Natural killer cell (primary cell): ENCODE results near the gene AKAP13. TPM values are rescaled to one million over a fixed set of nuclear protein-coding genes. Genes with fewer than 3 reads are reported as not detected.

ENCODE experiments used
- ATAC-seq, 3 donors: fragments of 150-1000 bp in 2 of 3; fragments of 200-7000 bp in 1 of 3; cut with Tn5 transposase; 1 replicate in 1 of 3; 2 replicates in 2 of 3; pipeline ENCODE4 v1.10.0; 2021; ENCODE audit warnings: mild to moderate bottlenecking in 2 of 3, moderate library complexity in 2 of 3
- DNase-seq, 2 donors: peaks; one replicate each; pipeline versions ENCODE4 v3.0.0 to v3.0.0-alpha.2; 2013 to 2021; ENCODE audit warnings: mixed read lengths in 1 of 2
- H3K27ac ChIP-seq: one replicate; pipeline ENCODE4 v1.5.1; 2013; ENCODE audit warnings: mild to moderate bottlenecking, low read length
- H3K27me3 ChIP-seq: one replicate; pipeline ENCODE4 v1.6.1; 2013; ENCODE audit warnings: low read length; ENCODE audit not compliant: control insufficient read depth, insufficient read depth
- H3K36me3 ChIP-seq: one replicate; pipeline ENCODE4 v1.6.1; 2013; ENCODE audit warnings: low read length; ENCODE audit not compliant: control insufficient read depth, insufficient read depth
- H3K4me1 ChIP-seq: one replicate; pipeline ENCODE4 v1.6.1; 2013; ENCODE audit warnings: low read length; ENCODE audit not compliant: control insufficient read depth, insufficient read depth
- H3K4me3 ChIP-seq: one replicate; pipeline ENCODE4 v1.5.1; 2013; ENCODE audit warnings: low read length
- H3K9me3 ChIP-seq: one replicate; pipeline ENCODE4 v1.6.1; 2013; ENCODE audit warnings: low read length; ENCODE audit not compliant: control insufficient read depth, insufficient read depth
- H3K27ac Mint-ChIP-seq, 2 donors: one replicate each; pipeline ENCODE4 v1.8.0; 2022; ENCODE audit warnings: mild to moderate bottlenecking in 2 of 2, mixed read lengths in 2 of 2, moderate library complexity in 1 of 2
- H3K27me3 Mint-ChIP-seq, 2 donors: one replicate each; pipeline ENCODE4 v1.8.0; 2022; ENCODE audit warnings: low read depth in 2 of 2, mixed read lengths in 2 of 2
- H3K36me3 Mint-ChIP-seq: one replicate; pipeline ENCODE4 v1.8.0; 2022; ENCODE audit warnings: mixed read lengths
- H3K4me1 Mint-ChIP-seq, 2 donors: one replicate each; pipeline ENCODE4 v1.8.0; 2022; ENCODE audit warnings: mixed read lengths in 2 of 2
- H3K4me3 Mint-ChIP-seq: one replicate; pipeline ENCODE4 v1.8.0; 2022; ENCODE audit warnings: mild to moderate bottlenecking, moderate library complexity, mixed read lengths
- H3K9me3 Mint-ChIP-seq, 2 donors: one replicate each; pipeline ENCODE4 v1.8.0; 2022; ENCODE audit warnings: mixed read lengths in 2 of 2
- WGBS: methylation state at CpG from one replicate; pipeline ENCODE4 v1.1.7; 2013; ENCODE audit warnings: missing lambda C conversion rate; ENCODE audit not compliant: insufficient coverage; 5-methylcytosine and 5-hydroxymethylcytosine counted together
- intact Hi-C: fragments of 100-400 bp; cut with micrococcal nuclease; formaldehyde crosslinking; loops from one replicate; pipeline ENCODE4 v1.14.2; 2022
- total RNA-seq, 4 donors: library from RNA; stranded (reverse); fragments of 120-200 nt in 1 of 4; gene quantifications; one replicate each; pipeline versions ENCODE4 v1.2.3 to v1.2.4, GENCODE V29; 2013 to 2022
- TF ChIP-seq, protein P1 (sequence below): fragments of 200-600 bp; IDR thresholded peaks from one replicate; pipeline ENCODE4 v1.8.0; 2022; ENCODE audit warnings: antibody characterized with exemption

AKAP13 gene
- total RNA-seq, 3 donors from 2014 or later (not counting 1 experiment from before 2014, with no cell fraction given) = 573 to 661 (median 647) TPM

DNA sequence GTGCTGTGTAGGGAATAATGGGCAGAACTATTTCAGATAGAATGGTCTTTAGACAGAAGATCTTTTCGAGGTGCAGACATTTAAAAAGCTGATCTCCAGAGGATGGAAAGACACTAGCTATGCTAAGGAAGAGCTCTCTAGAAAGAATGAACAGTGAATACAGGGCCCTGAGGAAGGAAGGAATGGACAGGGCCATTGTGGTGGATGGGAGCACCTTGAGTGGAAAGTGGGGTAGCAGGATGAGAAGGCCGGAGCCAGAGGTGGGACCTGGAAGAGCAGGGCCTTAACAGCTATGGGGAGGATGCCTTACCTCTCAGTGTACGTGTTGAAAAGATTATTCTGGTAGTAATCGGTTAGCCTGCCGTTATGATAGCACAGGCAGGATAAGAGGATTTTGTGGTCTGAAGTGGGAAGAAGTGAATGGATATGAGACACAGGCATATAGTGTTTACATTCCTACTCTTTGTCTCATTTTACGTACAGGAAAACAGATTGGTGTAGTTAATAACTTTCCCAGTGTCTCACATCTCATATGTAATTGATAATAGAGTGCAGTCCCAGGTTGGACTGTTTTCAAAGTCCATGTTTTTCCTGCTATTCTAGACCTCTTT lies 241.9 kb downstream of the AKAP13 start:
- no peaks in the 10 kb centered on the region for H3K27me3 Mint-ChIP-seq

DNA sequence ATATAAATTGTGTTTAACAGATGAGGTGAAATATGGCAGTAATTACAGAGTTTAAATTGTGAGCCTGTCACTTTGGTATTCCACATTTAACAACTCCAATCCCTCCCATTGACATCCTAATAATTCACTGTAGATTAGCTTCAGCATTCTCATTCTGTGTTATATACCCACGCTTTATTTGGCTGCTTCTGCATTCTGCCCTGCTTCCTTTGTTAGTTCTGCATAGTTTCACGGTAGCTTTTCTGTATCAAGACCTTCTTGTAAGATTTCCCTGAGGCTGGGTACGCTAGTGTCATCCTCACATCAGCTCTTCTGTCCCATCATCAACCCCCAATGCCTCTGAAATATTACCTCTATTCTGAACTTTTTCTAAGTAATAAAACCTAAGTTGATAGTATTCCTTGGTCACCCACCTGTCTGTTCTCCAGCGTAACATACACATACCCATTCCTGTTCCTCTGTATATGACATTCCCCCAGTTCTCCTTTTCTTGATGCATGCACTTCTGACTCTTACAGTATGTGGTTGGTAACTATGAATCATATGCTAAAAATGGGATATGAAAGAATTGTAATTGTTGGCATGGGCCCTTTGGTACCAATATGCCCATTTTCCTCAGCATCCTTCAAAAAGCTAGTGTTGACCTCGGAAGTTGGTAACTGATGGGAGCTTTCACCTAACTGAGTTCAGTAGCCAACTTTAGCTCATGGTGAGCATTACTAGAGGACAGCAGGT lies 243.1 kb downstream of the AKAP13 start:
- no peak overlapping the region for H3K4me3 ChIP-seq
- intact Hi-C loops = loop anchor here (2.0 kb wide), 2 partner anchors 41 to 69 kb away; no protein-coding TSS in a partner anchor

More for the DNA sequence above, 241.9 kb downstream of the AKAP13 start:
- peaks cover 10% of the 10 kb centered on the region for H3K36me3 ChIP-seq
- H3K4me3 Mint-ChIP-seq = peak overlapping the region; percentile 1
- no peaks in the 10 kb centered on the region for H3K9me3 Mint-ChIP-seq
- peaks cover 24% of the 10 kb centered on the region for H3K4me1 ChIP-seq
- H3K36me3 Mint-ChIP-seq = no peaks in the 10 kb centered on the region
- no peak overlapping the region for H3K4me3 ChIP-seq
- no peaks in the 10 kb centered on the region for H3K27me3 ChIP-seq
- no peaks in the 10 kb centered on the region for H3K9me3 ChIP-seq
- no peak overlapping the region for H3K27ac Mint-ChIP-seq
- no peak for ATAC-seq
- intact Hi-C loops = no loop called here
- H3K27ac ChIP-seq = no peak overlapping the region
- H3K4me1 Mint-ChIP-seq = peaks cover 52 to 56% of the 10 kb centered on the region in 2 donors
- WGBS = 97% methylated on average over 5 of the region's 6 CpGs
- TF ChIP-seq, protein P1, sequence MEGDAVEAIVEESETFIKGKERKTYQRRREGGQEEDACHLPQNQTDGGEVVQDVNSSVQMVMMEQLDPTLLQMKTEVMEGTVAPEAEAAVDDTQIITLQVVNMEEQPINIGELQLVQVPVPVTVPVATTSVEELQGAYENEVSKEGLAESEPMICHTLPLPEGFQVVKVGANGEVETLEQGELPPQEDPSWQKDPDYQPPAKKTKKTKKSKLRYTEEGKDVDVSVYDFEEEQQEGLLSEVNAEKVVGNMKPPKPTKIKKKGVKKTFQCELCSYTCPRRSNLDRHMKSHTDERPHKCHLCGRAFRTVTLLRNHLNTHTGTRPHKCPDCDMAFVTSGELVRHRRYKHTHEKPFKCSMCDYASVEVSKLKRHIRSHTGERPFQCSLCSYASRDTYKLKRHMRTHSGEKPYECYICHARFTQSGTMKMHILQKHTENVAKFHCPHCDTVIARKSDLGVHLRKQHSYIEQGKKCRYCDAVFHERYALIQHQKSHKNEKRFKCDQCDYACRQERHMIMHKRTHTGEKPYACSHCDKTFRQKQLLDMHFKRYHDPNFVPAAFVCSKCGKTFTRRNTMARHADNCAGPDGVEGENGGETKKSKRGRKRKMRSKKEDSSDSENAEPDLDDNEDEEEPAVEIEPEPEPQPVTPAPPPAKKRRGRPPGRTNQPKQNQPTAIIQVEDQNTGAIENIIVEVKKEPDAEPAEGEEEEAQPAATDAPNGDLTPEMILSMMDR = no peak
- DNase-seq = no peak

DNA sequence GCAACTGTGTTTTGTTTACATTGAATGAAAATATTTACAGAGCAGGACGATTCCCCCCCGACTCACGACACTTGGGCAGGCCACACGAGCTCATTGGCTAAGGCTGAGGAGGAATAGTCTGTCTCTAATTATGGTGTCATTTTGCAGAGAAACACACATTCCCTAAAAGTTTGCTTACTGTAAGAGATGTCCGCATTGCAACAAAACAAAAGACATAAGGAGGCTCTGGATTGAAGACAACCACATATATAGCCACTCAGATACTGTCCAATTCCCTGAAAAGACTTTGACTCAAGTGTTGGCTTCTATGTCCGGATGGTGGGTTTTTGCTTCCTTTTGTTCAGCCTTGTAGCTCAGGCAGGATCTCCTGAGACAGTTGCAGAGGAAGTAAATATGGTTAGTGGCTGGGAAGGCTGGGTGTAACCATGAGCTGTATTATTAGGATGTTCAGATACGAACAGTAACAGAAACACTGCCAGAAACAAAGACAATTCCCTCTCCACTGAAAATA lies 243.9 kb downstream of the AKAP13 start:
- DNase-seq (peak in 1 of 2 donors; percentile 49), ATAC-seq (no peak)
- Mint-ChIP-seq H3K4me1 (peaks cover 68 to 70% of the 10 kb centered on the region in 2 donors), H3K4me3 (peak overlapping the region; percentile 71), H3K27ac (peak overlapping the region; percentile 88 to 94), H3K27me3 (no peaks in the 10 kb centered on the region), H3K36me3 (no peaks in the 10 kb centered on the region), H3K9me3 (no peaks in the 10 kb centered on the region)
- Histone ChIP-seq H3K4me3 (no peak overlapping the region), H3K27ac (peak overlapping the region; percentile 83), H3K36me3 (peaks cover 11% of the 10 kb centered on the region), H3K9me3 (no peaks in the 10 kb centered on the region), H3K27me3 (no peaks in the 10 kb centered on the region), H3K4me1 (peaks cover 20% of the 10 kb centered on the region)
- intact Hi-C loops = loop anchor here (2.0 kb wide), 2 partner anchors 42 to 68 kb away; no protein-coding TSS in a partner anchor
- TF ChIP-seq, protein P1 = no peak
- 21% methylated on average over 6 of the region's 7 CpGs for WGBS

More for the DNA sequence above, 243.1 kb downstream of the AKAP13 start:
- H3K4me3 Mint-ChIP-seq = peak overlapping the region; percentile 4
- H3K9me3 ChIP-seq = no peaks in the 10 kb centered on the region
- no peak overlapping the region for H3K27ac ChIP-seq
- peaks cover 11% of the 10 kb centered on the region for H3K36me3 ChIP-seq
- DNase-seq (no peak), ATAC-seq (no peak)
- no peaks in the 10 kb centered on the region for H3K27me3 ChIP-seq
- TF ChIP-seq, protein P1 = no peak
- H3K27ac Mint-ChIP-seq = peak overlapping the region; percentile 88 to 94
- H3K4me1 ChIP-seq = peaks cover 24% of the 10 kb centered on the region
- no peaks in the 10 kb centered on the region for H3K36me3 Mint-ChIP-seq
- 70% methylated on average over 5 of the region's 5 CpGs for WGBS
- no peaks in the 10 kb centered on the region for H3K27me3 Mint-ChIP-seq
- peaks cover 62 to 63% of the 10 kb centered on the region in 2 donors for H3K4me1 Mint-ChIP-seq
- H3K9me3 Mint-ChIP-seq = no peaks in the 10 kb centered on the region
